Measurements from ENCODE around the gene GLIS1.

GLIS1 gene

DNA sequence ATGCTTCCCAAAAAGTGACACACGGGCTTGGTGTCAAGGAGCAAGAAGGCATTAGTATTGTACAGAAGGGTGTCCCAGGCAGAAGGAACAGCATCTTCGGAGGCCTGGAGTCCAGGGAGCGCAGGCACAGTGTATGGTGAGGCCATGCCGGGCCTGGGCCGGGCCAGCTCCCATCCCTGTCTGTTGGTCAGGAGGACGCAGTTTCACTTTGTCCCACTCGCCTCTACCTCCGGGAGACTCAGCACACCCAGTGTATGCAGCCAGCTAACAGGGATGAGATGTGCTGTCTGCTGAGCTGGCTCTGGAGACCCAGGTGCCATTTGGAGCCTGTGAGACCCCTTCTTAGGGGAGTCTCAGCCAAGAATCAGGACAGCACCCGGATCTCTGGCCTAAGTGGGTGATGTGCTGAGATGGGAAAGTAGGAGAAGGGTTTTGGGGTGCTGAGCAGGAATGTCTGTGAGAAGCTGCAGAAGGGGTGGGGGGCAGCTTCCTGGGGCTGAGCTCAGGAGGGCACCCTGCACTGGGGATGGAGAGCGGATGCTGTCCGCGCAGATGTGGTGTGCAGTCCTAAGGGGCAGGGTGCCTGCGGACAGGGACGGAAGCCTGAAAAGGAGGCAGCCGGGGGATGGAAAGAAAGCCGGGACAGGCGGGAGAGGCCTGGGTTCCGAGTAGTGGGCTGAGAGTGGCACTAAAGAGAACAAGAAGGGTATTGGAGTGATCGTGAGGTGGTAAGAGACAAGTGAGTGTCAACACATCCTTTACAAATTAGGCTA lies 254.1 kb downstream of the GLIS1 start:
- TF ChIP-seq EZH2phosphoT487 (IDR thresholded peaks at IDR 0.05; ENCODE audit: borderline replicate concordance), result no peak
- TF ChIP-seq, protein P1, sequence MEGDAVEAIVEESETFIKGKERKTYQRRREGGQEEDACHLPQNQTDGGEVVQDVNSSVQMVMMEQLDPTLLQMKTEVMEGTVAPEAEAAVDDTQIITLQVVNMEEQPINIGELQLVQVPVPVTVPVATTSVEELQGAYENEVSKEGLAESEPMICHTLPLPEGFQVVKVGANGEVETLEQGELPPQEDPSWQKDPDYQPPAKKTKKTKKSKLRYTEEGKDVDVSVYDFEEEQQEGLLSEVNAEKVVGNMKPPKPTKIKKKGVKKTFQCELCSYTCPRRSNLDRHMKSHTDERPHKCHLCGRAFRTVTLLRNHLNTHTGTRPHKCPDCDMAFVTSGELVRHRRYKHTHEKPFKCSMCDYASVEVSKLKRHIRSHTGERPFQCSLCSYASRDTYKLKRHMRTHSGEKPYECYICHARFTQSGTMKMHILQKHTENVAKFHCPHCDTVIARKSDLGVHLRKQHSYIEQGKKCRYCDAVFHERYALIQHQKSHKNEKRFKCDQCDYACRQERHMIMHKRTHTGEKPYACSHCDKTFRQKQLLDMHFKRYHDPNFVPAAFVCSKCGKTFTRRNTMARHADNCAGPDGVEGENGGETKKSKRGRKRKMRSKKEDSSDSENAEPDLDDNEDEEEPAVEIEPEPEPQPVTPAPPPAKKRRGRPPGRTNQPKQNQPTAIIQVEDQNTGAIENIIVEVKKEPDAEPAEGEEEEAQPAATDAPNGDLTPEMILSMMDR (conservative IDR thresholded peaks at IDR 0.05; ENCODE audit: low read length), result no peak
- no peaks in the 10 kb centered on the region for H4K20me1 ChIP-seq (ENCODE audit: insufficient read depth, low read length, poor library complexity, severe bottlenecking)
- peak overlapping the region; percentile 59 for H3K9ac ChIP-seq (ENCODE audit: low read depth, low read length, poor library complexity, severe bottlenecking)
- no peak overlapping the region for H3K4me3 ChIP-seq (ENCODE audit: low read length, poor library complexity, severe bottlenecking)
- H3K4me1 ChIP-seq (ENCODE audit: insufficient read depth, low read length, poor library complexity, severe bottlenecking), result peaks cover 23% of the 10 kb centered on the region
- H3K36me3 ChIP-seq (ENCODE audit: insufficient read depth, low read length), result no peaks in the 10 kb centered on the region
- no peaks in the 10 kb centered on the region for H3K9me3 ChIP-seq (ENCODE audit: insufficient read depth, low read depth, low read length)
- no peak overlapping the region for H2AFZ ChIP-seq (ENCODE audit: low read length)
- H3K79me2 ChIP-seq (ENCODE audit: insufficient read depth, low read length), result no peaks in the 10 kb centered on the region
- no peaks in the 10 kb centered on the region for H3K27me3 ChIP-seq (ENCODE audit: insufficient read depth, low read length, poor library complexity, severe bottlenecking)
- H3F3A ChIP-seq (ENCODE audit: low read depth), result no peaks in the 10 kb centered on the region
- no peaks in the 10 kb centered on the region for H3K9me2 ChIP-seq (replicated peaks; ENCODE audit: low read depth, low read length)
- H3K4me2 ChIP-seq (ENCODE audit: low read depth, low read length, poor library complexity, severe bottlenecking), result no peak overlapping the region

DNA sequence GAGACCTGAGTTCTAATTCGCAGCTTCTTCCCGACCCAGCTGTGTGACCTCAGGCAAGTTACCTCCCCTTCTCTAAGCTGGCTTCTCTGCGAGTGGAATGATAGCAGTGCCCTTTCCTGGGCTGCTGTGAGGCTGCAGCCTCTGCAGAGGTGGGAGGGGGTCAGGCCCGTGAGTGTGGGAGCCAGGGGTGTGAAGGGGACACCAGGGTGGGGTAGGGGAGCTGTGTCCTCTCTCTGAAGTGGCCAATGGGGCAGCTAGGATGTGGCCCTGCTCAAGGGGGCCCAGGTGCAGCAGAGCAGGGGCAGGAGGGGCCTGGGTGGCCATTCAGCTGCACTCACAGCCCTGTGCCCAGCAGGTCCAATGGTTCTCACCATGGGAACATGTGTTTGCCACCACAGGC lies 255.3 kb downstream of the GLIS1 start:
- no peaks in the 10 kb centered on the region for H3K9me3 ChIP-seq (ENCODE audit: insufficient read depth, low read depth, low read length)
- H3K4me3 ChIP-seq (ENCODE audit: low read length, poor library complexity, severe bottlenecking), result no peak overlapping the region
- H3K4me1 ChIP-seq (ENCODE audit: insufficient read depth, low read length, poor library complexity, severe bottlenecking), result peaks cover 23% of the 10 kb centered on the region
- H3K4me2 ChIP-seq (ENCODE audit: low read depth, low read length, poor library complexity, severe bottlenecking), result no peak overlapping the region
- no peak overlapping the region for H3K9ac ChIP-seq (ENCODE audit: low read depth, low read length, poor library complexity, severe bottlenecking)
- H3K79me2 ChIP-seq (ENCODE audit: insufficient read depth, low read length), result no peaks in the 10 kb centered on the region
- H3K36me3 ChIP-seq (ENCODE audit: insufficient read depth, low read length), result no peaks in the 10 kb centered on the region
- no peaks in the 10 kb centered on the region for H3K9me2 ChIP-seq (replicated peaks; ENCODE audit: low read depth, low read length)
- no peaks in the 10 kb centered on the region for H3F3A ChIP-seq (ENCODE audit: low read depth)
- H2AFZ ChIP-seq (ENCODE audit: low read length), result no peak overlapping the region
- no peaks in the 10 kb centered on the region for H4K20me1 ChIP-seq (ENCODE audit: insufficient read depth, low read length, poor library complexity, severe bottlenecking)
- H3K27me3 ChIP-seq (ENCODE audit: insufficient read depth, low read length, poor library complexity, severe bottlenecking), result no peaks in the 10 kb centered on the region
- TF ChIP-seq, protein P1 (conservative IDR thresholded peaks at IDR 0.05; ENCODE audit: low read length), result no peak
- TF ChIP-seq EZH2phosphoT487 (IDR thresholded peaks at IDR 0.05; ENCODE audit: borderline replicate concordance), result no peak

DNA sequence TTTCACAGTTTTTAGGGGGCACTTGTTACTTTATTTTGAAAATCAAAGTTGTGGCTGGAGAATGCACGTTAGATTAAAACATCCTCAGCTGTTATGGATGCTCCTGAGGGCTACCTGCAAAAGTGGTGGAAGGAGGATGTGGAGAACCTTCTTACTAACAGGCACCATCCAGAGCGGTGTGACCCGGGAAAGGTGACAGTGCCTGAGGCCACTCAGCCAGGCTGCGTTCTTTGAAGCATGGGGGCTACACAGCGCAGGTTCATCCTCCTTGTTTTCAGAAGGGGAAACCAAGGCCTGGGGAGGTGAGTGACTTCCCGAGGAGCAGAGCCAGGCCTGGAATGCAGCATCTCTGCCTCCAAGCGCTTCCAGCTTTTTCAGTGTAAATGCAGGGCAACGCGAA lies 255.8 kb downstream of the GLIS1 start:
- Histone ChIP-seq H3K4me2 (ENCODE audit: low read depth, low read length, poor library complexity, severe bottlenecking) (no peak overlapping the region), H3K4me3 (ENCODE audit: low read length, poor library complexity, severe bottlenecking) (no peak overlapping the region), H3K4me1 (ENCODE audit: insufficient read depth, low read length, poor library complexity, severe bottlenecking) (peaks cover 23% of the 10 kb centered on the region), H4K20me1 (ENCODE audit: insufficient read depth, low read length, poor library complexity, severe bottlenecking) (no peaks in the 10 kb centered on the region), H3K9ac (ENCODE audit: low read depth, low read length, poor library complexity, severe bottlenecking) (no peak overlapping the region), H3F3A (ENCODE audit: low read depth) (no peaks in the 10 kb centered on the region), H3K27me3 (ENCODE audit: insufficient read depth, low read length, poor library complexity, severe bottlenecking) (no peaks in the 10 kb centered on the region), H2AFZ (ENCODE audit: low read length) (no peak overlapping the region), H3K9me2 (replicated peaks; ENCODE audit: low read depth, low read length) (no peaks in the 10 kb centered on the region), H3K36me3 (ENCODE audit: insufficient read depth, low read length) (no peaks in the 10 kb centered on the region), H3K79me2 (ENCODE audit: insufficient read depth, low read length) (no peaks in the 10 kb centered on the region), H3K9me3 (ENCODE audit: insufficient read depth, low read depth, low read length) (no peaks in the 10 kb centered on the region)
- TF ChIP-seq, protein P1 (conservative IDR thresholded peaks at IDR 0.05; ENCODE audit: low read length), result no peak
- no peak for TF ChIP-seq EZH2phosphoT487 (IDR thresholded peaks at IDR 0.05; ENCODE audit: borderline replicate concordance)
